Activated CD4-positive, alpha-beta T cell treated with anti-CD3 and anti-CD28 coated beads for 36 hours (primary cell): Measurements from ENCODE around the gene SNX30. TPM values are rescaled to one million over a fixed set of nuclear protein-coding genes. Genes with fewer than 3 reads are reported as not detected.

Experiments
- ATAC-seq: fragments of 200-7000 bp; cut with Tn5 transposase; one replicate; pipeline ENCODE4 v1.10.0; 2021; ENCODE audit warnings: mild to moderate bottlenecking, moderate library complexity
- CTCF ChIA-PET: fragments of 350-600 bp; sonication (Branson Sonifier 250); formaldehyde crosslinking; loops from one replicate; lab custom pipeline; 2021; ENCODE audit warnings: antibody characterized with exemption; lab: Charles Lee
- POLR2A ChIA-PET: fragments of 350-600 bp; sonication (Branson Sonifier 250); formaldehyde crosslinking; loops from one replicate; lab custom pipeline; 2021; ENCODE audit warnings: antibody characterized with exemption, inconsistent platforms; lab: Charles Lee
- DNase-seq: peaks from one replicate; pipeline ENCODE4 v3.0.0-alpha.2; 2020
- H3K27ac Mint-ChIP-seq: one replicate; pipeline ENCODE4 v1.8.0; 2021; ENCODE audit warnings: mixed read lengths
- H3K27me3 Mint-ChIP-seq: one replicate; pipeline ENCODE4 v1.8.0; 2021; ENCODE audit warnings: mixed read lengths
- H3K36me3 Mint-ChIP-seq: one replicate; pipeline ENCODE4 v1.8.0; 2021; ENCODE audit warnings: low read depth, mixed read lengths
- H3K4me1 Mint-ChIP-seq: one replicate; pipeline ENCODE4 v1.8.0; 2021; ENCODE audit warnings: mixed read lengths
- H3K4me3 Mint-ChIP-seq: one replicate; pipeline ENCODE4 v1.8.0; 2021; ENCODE audit warnings: mild to moderate bottlenecking, moderate library complexity, mixed read lengths
- H3K9me3 Mint-ChIP-seq: one replicate; pipeline ENCODE4 v1.8.0; 2021; ENCODE audit warnings: low read depth, mixed read lengths
- intact Hi-C, 2 experiments: fragments of 100-400 bp; cut with DNase I in 1 of 2; cut with micrococcal nuclease in 1 of 2; formaldehyde crosslinking; loops; one replicate each; pipeline versions ENCODE4 v1.14.2 to v1.15.1; 2022 to 2024; cut with DNase I, micrococcal nuclease
- total RNA-seq, 2 experiments: library from RNA; stranded (reverse); gene quantifications; one replicate each; pipeline ENCODE4 v1.2.3, GENCODE V29; 2021

SNX30 gene
- total RNA-seq, 2 experiments from 2014 or later: 4.2 to 4.6 TPM

DNA sequence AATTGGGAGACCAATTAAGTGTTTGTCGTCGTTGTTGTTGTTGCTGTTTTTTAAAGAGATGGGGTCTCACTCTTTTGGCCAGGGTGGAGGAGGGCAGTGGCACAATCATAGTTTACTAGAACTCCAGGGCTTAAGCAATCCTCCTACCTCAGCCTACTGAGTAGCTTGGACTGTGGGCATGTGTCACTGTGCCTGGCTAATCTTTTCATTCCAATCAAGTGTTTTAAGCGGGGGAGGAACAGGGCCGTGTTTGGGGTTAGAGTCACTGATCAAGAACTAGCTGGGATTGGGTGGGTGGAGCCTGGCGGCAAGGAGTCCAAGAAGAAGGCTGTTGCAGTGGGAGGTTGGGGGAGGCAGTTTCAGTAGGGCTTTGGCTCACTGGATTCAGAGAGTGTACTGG, 13.8 kb downstream of the SNX30 start:
- intact Hi-C loops: no loop called here
- no peak overlapping the region for H3K27ac Mint-ChIP-seq
- CTCF ChIA-PET: interaction anchor here (1.4 kb wide), 1 partner anchor 16 kb away, joined by 5 read pairs; no protein-coding TSS in a partner anchor

GRCh38 chr9:112764837-112765236, 14.3 kb downstream of the SNX30 start:
- H3K9me3 Mint-ChIP-seq: peaks cover 7% of the 10 kb centered on the region
- H3K4me3 Mint-ChIP-seq: no peak overlapping the region
- H3K36me3 Mint-ChIP-seq: peaks cover 12% of the 10 kb centered on the region
- CTCF ChIA-PET: no interaction called here
- POLR2A ChIA-PET: no interaction called here
- intact Hi-C loops: no loop called here
- ATAC-seq: no peak
- no peaks in the 10 kb centered on the region for H3K27me3 Mint-ChIP-seq
- no peak overlapping the region for H3K27ac Mint-ChIP-seq
- H3K4me1 Mint-ChIP-seq: peaks cover 16% of the 10 kb centered on the region
- DNase-seq: no peak

More for the DNA sequence above, 13.8 kb downstream of the SNX30 start:
- peaks cover 12% of the 10 kb centered on the region for H3K36me3 Mint-ChIP-seq
- POLR2A ChIA-PET: no interaction called here
- DNase-seq: no peak
- ATAC-seq: no peak
- no peak overlapping the region for H3K4me3 Mint-ChIP-seq
- H3K27me3 Mint-ChIP-seq: no peaks in the 10 kb centered on the region
- H3K9me3 Mint-ChIP-seq: peaks cover 7% of the 10 kb centered on the region
- peaks cover 16% of the 10 kb centered on the region for H3K4me1 Mint-ChIP-seq

DNA sequence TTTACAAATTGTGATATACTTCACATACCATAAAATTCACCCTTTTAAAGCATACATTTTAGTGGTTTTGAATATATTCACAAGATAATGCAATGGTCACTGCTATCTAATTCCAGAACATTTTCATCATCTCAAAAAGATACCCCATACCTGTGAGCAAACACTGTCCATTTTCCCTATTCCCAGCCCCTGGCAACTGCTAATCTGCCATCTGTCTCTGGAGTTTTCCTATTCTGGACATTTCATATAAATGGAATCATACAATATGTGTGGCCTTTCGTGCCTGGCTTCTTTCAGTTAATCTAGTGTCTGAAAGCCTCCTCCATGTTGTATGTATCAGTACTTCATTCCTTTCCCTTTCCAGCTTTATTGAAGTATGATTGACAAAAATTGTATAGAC, 14.7 kb downstream of the SNX30 start:
- no peak for ATAC-seq
- peaks cover 14% of the 10 kb centered on the region for H3K4me1 Mint-ChIP-seq

GRCh38 chr9:112771359-112772214, 21.0 kb downstream of the SNX30 start:
- intact Hi-C loops: loop anchor here (2.0 kb wide), 1 partner anchor 17 kb away; no protein-coding TSS in a partner anchor
- no peak for DNase-seq
- H3K27me3 Mint-ChIP-seq: no peaks in the 10 kb centered on the region
- H3K9me3 Mint-ChIP-seq: peaks cover under 1% of the 10 kb centered on the region
- ChIA-PET POLR2A (no interaction called here), CTCF (interaction anchor here (0.7 to 1.2 kb wide), 3 partner anchors 8 to 49 kb away, joined by 3 to 4 read pairs (median 3); no protein-coding TSS in a partner anchor)
- peak overlapping the region; percentile 53 for H3K27ac Mint-ChIP-seq
- peaks cover 6% of the 10 kb centered on the region for H3K36me3 Mint-ChIP-seq
- no peak overlapping the region for H3K4me3 Mint-ChIP-seq
- ATAC-seq: peak; percentile 77
- H3K4me1 Mint-ChIP-seq: peaks cover 36% of the 10 kb centered on the region

More for the DNA sequence above, 14.7 kb downstream of the SNX30 start:
- ChIA-PET POLR2A (no interaction called here), CTCF (no interaction called here)
- peaks cover 7% of the 10 kb centered on the region for H3K9me3 Mint-ChIP-seq
- intact Hi-C loops: no loop called here
- H3K27ac Mint-ChIP-seq: no peak overlapping the region
- DNase-seq: no peak
- H3K36me3 Mint-ChIP-seq: peaks cover 12% of the 10 kb centered on the region
- H3K27me3 Mint-ChIP-seq: no peaks in the 10 kb centered on the region
- H3K4me3 Mint-ChIP-seq: no peak overlapping the region

- DNase-seq: no peak
- POLR2A ChIA-PET: no interaction called here
- Mint-ChIP-seq H3K4me3 (no peak overlapping the region), H3K27me3 (no peaks in the 10 kb centered on the region), H3K36me3 (peaks cover 5% of the 10 kb centered on the region), H3K4me1 (peaks cover 36% of the 10 kb centered on the region), H3K27ac (peak overlapping the region; percentile 53), H3K9me3 (no peaks in the 10 kb centered on the region)
- CTCF ChIA-PET: interaction anchor here (0.7 to 1.2 kb wide), 3 partner anchors 9 to 49 kb away, joined by 3 to 4 read pairs (median 3); no protein-coding TSS in a partner anchor
- intact Hi-C loops: loop anchor here in 1 of 2 experiments (2.0 kb wide), 1 partner anchor 17 kb away; no protein-coding TSS in a partner anchor
- ATAC-seq: no peak
Measured at GRCh38 chr9:112772215-112772509, 21.6 kb downstream of the SNX30 start.

DNA sequence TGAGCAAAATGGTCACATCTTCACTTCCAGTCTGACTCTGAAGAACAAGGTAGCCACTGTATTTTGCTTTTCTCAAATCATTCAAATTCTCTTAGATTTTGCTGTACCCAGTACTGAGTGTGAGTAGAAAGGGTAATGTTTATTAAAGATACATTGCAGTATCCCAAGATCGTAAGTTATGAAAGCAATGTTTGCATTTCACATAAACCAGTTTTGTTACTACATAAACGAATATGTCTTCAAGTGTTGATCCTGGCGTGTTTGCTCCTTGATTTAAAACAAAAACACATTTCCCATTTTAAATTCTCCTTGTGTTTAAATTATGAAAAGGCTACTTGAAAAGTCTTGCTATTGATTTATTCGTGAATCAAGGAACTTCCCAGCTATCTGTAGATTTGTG, 22.0 kb downstream of the SNX30 start:
- Mint-ChIP-seq H3K27ac (no peak overlapping the region), H3K36me3 (peaks cover 5% of the 10 kb centered on the region), H3K27me3 (no peaks in the 10 kb centered on the region), H3K9me3 (no peaks in the 10 kb centered on the region), H3K4me3 (no peak overlapping the region), H3K4me1 (peaks cover 36% of the 10 kb centered on the region)
- CTCF ChIA-PET: interaction anchor here (1.1 to 1.2 kb wide), 2 partner anchors 9 to 12 kb away, joined by 3 to 4 read pairs; no protein-coding TSS in a partner anchor
- POLR2A ChIA-PET: interaction anchor here (0.7 kb wide), 1 partner anchor 52 kb away, joined by 11 read pairs; no protein-coding TSS in a partner anchor
- DNase-seq (no peak), ATAC-seq (no peak)
- intact Hi-C loops: loop anchor here in 1 of 2 experiments (2.0 kb wide), 1 partner anchor 18 kb away; no protein-coding TSS in a partner anchor

GRCh38 chr9:112774006-112774996, 23.7 kb downstream of the SNX30 start:
- peak; percentile 11 for ATAC-seq
- Mint-ChIP-seq H3K27me3 (no peaks in the 10 kb centered on the region), H3K27ac (no peak overlapping the region), H3K4me1 (peaks cover 40% of the 10 kb centered on the region), H3K36me3 (no peaks in the 10 kb centered on the region), H3K4me3 (no peak overlapping the region), H3K9me3 (no peaks in the 10 kb centered on the region)
- intact Hi-C loops: no loop called here
- POLR2A ChIA-PET: interaction anchor here (0.6 kb wide), 2 partner anchors 11 to 92 kb away, joined by 4 to 5 read pairs; no protein-coding TSS in a partner anchor
- CTCF ChIA-PET: interaction anchor here (1.1 to 1.2 kb wide), 2 partner anchors 8 to 13 kb away, joined by 3 to 4 read pairs; no protein-coding TSS in a partner anchor
- no peak for DNase-seq

- CTCF ChIA-PET: interaction anchor here (0.6 kb wide), 1 partner anchor 902 kb away, joined by 3 read pairs; no protein-coding TSS in a partner anchor
- H3K27ac Mint-ChIP-seq: no peak overlapping the region
- intact Hi-C loops: no loop called here
- H3K4me3 Mint-ChIP-seq: no peak overlapping the region
- H3K36me3 Mint-ChIP-seq: no peaks in the 10 kb centered on the region
- DNase-seq: peak; percentile 52
- POLR2A ChIA-PET: no interaction called here
- no peaks in the 10 kb centered on the region for H3K27me3 Mint-ChIP-seq
- H3K9me3 Mint-ChIP-seq: no peaks in the 10 kb centered on the region
- H3K4me1 Mint-ChIP-seq: peaks cover 25% of the 10 kb centered on the region
- peak; percentile 88 for ATAC-seq
Measured at GRCh38 chr9:112777914-112778313, 27.4 kb downstream of the SNX30 start.

DNA sequence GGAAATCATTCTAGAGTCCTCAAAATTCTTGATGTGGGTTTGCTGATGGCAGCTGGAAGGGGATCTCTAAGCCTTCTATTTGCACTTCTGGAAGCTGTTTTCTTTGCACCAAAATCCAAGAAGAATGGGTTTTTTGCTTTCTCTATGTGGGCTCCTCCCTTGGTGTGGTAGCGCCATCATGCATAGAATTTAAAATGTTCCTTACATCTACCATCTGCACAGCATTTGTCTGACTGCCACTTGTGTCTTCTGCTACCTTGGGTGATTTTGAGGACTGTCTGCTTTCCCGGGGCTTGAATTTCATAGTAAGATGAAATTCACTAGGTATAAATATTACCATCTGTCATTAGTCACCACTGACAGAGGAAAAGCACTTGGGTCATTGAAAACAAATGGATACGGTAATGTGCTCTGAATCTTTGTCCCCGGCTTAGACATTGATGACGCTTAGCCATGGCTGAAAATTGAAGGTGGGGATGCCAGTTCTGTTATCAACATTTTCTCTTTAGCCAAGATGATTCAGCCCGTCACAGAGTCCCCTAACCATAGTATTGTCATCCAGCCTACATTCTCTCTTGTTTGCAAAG, 30.0 kb downstream of the SNX30 start:
- intact Hi-C loops: no loop called here
- ATAC-seq (no peak), DNase-seq (no peak)
- ChIA-PET POLR2A (no interaction called here), CTCF (interaction anchor here (1.0 kb wide), 1 partner anchor 17 kb away, joined by 5 read pairs; no protein-coding TSS in a partner anchor)
- Mint-ChIP-seq H3K4me1 (peaks cover 11% of the 10 kb centered on the region), H3K4me3 (no peak overlapping the region), H3K27ac (no peak overlapping the region), H3K27me3 (no peaks in the 10 kb centered on the region), H3K36me3 (no peaks in the 10 kb centered on the region), H3K9me3 (no peaks in the 10 kb centered on the region)

- CTCF ChIA-PET: interaction anchor here (0.6 to 1.8 kb wide), 3 partner anchors 9 to 235 kb away, joined by 3 to 5 read pairs (median 4); no protein-coding TSS in a partner anchor
- H3K27ac Mint-ChIP-seq: no peak overlapping the region
Measured at GRCh38 chr9:112782218-112782617, 31.7 kb downstream of the SNX30 start.

More at GRCh38 chr9:112782218-112782617, 31.7 kb downstream of the SNX30 start:
- H3K4me3 Mint-ChIP-seq: no peak overlapping the region
- ATAC-seq: no peak
- no peaks in the 10 kb centered on the region for H3K27me3 Mint-ChIP-seq
- DNase-seq: no peak
- POLR2A ChIA-PET: no interaction called here
- peaks cover 20% of the 10 kb centered on the region for H3K4me1 Mint-ChIP-seq
- H3K36me3 Mint-ChIP-seq: no peaks in the 10 kb centered on the region
- intact Hi-C loops: no loop called here
- H3K9me3 Mint-ChIP-seq: no peaks in the 10 kb centered on the region
